Urothelium cell line (cell line): ENCODE measurements around the gene ENC1.

ENCODE experiments used
- DNase-seq: peaks from one replicate; pipeline ENCODE4 v3.0.0; 2011; ENCODE audit warnings: low spot score, mixed read lengths
- FAIRE-seq: peaks from 2 replicates; lab custom pipeline; 2011; peaks lifted over from hg19 to GRCh38; lab: Jason Lieb, UNC

Gene ENC1

GRCh38 chr5:74659172-74659571 lies 18.6 kb upstream of the ENC1 start:
- DNase-seq: no peak
- FAIRE-seq: no peak

DNA sequence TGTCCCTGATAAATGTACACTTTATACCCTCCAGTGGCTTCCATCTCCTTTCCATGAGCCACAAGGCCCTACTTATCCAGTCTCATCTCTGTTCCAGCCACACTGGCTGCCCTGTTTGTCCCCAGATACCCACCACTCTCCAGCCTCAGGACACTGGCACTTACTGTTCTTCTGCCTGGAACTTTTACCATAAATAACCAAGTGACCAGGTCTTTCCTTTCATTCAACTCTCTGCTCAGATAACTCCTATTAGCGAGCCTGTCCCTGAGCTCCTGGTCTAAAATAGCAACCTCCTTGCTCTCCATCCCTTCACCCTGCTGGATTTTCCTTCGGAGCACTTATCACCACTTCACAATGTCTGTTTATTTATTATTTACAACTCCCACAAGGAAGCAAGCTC lies 16.6 kb upstream of the ENC1 start:
- FAIRE-seq (no peak), DNase-seq (no peak)

- FAIRE-seq: no peak
- DNase-seq: no peak
These were observed 15.2 kb upstream of the ENC1 start for GRCh38 chr5:74655716-74656115.

- FAIRE-seq (no peak), DNase-seq (no peak)
These were observed 14.7 kb upstream of the ENC1 start for GRCh38 chr5:74655206-74655605.

- no peak for FAIRE-seq
- DNase-seq: no peak
These were observed 13.5 kb upstream of the ENC1 start for GRCh38 chr5:74653991-74654390.

DNA sequence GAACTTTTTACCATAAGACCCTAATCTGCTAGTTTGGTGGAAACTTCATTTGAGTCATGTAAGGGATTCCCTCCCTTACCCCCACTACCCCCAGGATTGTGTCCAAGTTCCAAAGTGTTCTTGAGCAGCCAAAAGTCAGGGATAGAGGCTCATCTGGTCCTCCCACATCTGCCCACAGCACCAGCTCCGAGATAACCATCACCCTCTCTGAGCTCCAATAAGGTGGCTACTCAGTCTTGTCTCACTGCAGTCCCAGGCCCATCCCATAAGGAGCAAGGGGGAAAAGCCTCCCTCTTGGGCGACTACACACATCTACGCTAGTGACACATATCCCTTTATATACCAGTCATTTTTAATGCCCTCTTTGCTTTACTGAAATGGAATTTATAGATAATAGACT lies 12.0 kb upstream of the ENC1 start:
- FAIRE-seq: no peak

DNA sequence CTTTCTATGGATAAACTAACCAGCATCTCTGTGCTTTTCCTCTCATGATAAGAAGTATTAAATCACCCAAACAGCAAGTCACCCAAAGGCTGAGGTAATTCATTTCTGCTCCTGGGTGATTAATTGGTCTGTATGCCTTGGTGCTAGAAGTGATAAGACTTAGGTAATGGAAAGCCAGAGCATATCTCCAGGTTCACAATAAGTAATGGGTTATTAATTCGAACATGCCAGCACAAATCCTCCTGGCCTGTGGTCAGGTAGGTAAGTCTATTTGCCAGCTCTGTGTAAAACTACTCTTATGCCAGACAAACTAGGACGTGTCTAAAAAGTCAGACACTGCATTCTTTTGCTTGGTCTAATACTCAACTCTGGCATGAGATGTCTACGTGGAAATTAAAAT lies 11.2 kb upstream of the ENC1 start:
- no peak for DNase-seq
- FAIRE-seq: no peak

More for the DNA sequence above, 12.0 kb upstream of the ENC1 start:
- DNase-seq: no peak

GRCh38 chr5:74649421-74649973 lies 9.0 kb upstream of the ENC1 start:
- DNase-seq (no peak), FAIRE-seq (no peak)

GRCh38 chr5:74648835-74649293 lies 8.3 kb upstream of the ENC1 start:
- FAIRE-seq (no peak), DNase-seq (peak; percentile 74)

DNA sequence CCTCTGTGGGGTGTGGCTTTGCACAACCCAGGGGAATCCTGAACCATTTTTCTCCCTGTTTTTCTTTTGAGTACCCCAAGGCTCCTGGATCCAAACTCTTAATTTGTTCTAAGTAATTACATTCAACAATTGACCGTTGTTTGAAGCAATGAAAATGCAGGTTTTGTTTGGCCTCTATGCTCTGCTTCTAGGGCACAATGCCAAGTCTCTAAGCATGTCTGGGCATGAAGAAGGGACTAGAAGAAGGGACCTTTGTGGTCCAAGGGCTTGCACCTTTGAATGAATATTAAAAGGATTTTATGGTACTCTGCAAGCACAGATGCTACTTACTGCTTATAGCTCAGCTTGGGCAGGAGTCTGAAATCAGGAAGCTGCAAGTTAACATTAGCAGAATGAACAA lies 6.6 kb upstream of the ENC1 start:
- DNase-seq: no peak
- FAIRE-seq: no peak

- FAIRE-seq (no peak), DNase-seq (peak; percentile 71)
These were observed 2.6 kb upstream of the ENC1 start for GRCh38 chr5:74643111-74643562.

- FAIRE-seq: no peak
- DNase-seq: no peak
These were observed 2.0 kb upstream of the ENC1 start for GRCh38 chr5:74642543-74642863.

- DNase-seq (no peak), FAIRE-seq (no peak)
These were observed 1.4 kb upstream of the ENC1 start for GRCh38 chr5:74641735-74642542.

- no peak for FAIRE-seq
These were observed 616 bp upstream of the ENC1 start for GRCh38 chr5:74640954-74641734.

GRCh38 chr5:74639807-74640449 lies 600 bp downstream of the ENC1 start:
- DNase-seq (no peak), FAIRE-seq (no peak)

More at GRCh38 chr5:74640954-74641734, 616 bp upstream of the ENC1 start:
- DNase-seq: peak; percentile 44

- FAIRE-seq (no peak), DNase-seq (no peak)
These were observed 1.3 kb downstream of the ENC1 start for GRCh38 chr5:74638970-74639806.

GRCh38 chr5:74638544-74638969 lies 2.0 kb downstream of the ENC1 start:
- DNase-seq (no peak), FAIRE-seq (no peak)

GRCh38 chr5:74636552-74636951 lies 4.0 kb downstream of the ENC1 start:
- FAIRE-seq (no peak), DNase-seq (no peak)

DNA sequence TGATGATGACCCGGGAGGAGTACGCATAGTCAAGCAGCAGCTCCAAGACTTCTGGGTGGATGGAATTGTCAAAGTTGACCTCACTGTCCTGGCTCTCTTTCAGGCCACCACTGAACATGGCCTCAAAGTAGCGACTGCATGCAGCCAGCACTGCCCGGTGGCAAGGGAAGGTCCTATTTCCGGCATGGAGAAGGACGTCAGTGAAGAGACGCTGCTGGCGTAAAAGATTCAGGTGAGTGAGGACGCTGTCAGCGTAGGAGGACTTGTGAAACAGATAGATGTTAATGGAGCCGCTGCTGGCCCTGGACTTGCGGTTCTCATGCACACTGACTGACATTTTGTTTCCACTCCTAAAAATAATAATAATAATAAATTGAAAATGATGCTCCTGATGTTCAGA lies 4.4 kb downstream of the ENC1 start:
- DNase-seq: no peak
- no peak for FAIRE-seq

GRCh38 chr5:74634611-74635286 lies 5.8 kb downstream of the ENC1 start:
- DNase-seq (no peak), FAIRE-seq (no peak)
